Measurements from ENCODE around the gene YIPF1.
A peak's percentile ranks its signal among the peaks of the same experiment; 100 is the strongest.

YIPF1 gene

DNA sequence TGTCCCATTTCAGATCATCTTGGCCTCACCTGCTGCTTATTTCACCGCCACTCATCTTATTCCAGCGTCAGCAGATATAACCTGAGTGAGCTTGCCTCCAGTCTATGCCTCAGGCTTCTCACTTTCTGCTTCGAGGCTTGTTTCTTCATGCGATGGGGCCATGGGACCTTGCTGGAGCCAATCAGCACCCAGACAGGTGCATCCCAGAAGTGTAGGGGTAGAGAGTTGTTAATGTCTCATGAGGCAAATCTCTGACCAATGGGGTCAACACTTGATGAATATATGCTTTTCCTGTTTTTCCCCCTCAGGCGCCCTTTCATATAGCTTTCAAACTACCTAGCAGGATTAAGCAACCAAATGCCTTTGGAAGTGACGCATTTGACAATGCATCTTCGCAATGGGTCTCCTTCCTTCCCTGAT lies 935 bp upstream of the YIPF1 start:
- TF ChIP-seq ZBTB7A (IDR thresholded peaks at IDR 0.05; ENCODE audit: low read depth) = no peak
- TF ChIP-seq TAF1 (IDR thresholded peaks at IDR 0.05; ENCODE audit: low read depth) = no peak
- TF ChIP-seq, protein P1, sequence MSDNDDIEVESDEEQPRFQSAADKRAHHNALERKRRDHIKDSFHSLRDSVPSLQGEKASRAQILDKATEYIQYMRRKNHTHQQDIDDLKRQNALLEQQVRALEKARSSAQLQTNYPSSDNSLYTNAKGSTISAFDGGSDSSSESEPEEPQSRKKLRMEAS (IDR thresholded peaks at IDR 0.05) = no peak
- no peak for TF ChIP-seq FOXM1 (IDR thresholded peaks at IDR 0.05; ENCODE audit: borderline replicate concordance, low read depth)
- TF ChIP-seq TEAD4 (IDR thresholded peaks at IDR 0.05) = no peak
- TF ChIP-seq CREB1 (IDR thresholded peaks at IDR 0.05; ENCODE audit: low read depth) = no peak
- TF ChIP-seq CEBPB (IDR thresholded peaks at IDR 0.05) = no peak
- TF ChIP-seq EGR1 (IDR thresholded peaks at IDR 0.05) = no peak
- no peak for TF ChIP-seq TCF12 (IDR thresholded peaks at IDR 0.05; ENCODE audit: low read depth)
- no peak for TF ChIP-seq RAD21 (IDR thresholded peaks at IDR 0.05; ENCODE audit: low read depth)
- TF ChIP-seq, protein P2, sequence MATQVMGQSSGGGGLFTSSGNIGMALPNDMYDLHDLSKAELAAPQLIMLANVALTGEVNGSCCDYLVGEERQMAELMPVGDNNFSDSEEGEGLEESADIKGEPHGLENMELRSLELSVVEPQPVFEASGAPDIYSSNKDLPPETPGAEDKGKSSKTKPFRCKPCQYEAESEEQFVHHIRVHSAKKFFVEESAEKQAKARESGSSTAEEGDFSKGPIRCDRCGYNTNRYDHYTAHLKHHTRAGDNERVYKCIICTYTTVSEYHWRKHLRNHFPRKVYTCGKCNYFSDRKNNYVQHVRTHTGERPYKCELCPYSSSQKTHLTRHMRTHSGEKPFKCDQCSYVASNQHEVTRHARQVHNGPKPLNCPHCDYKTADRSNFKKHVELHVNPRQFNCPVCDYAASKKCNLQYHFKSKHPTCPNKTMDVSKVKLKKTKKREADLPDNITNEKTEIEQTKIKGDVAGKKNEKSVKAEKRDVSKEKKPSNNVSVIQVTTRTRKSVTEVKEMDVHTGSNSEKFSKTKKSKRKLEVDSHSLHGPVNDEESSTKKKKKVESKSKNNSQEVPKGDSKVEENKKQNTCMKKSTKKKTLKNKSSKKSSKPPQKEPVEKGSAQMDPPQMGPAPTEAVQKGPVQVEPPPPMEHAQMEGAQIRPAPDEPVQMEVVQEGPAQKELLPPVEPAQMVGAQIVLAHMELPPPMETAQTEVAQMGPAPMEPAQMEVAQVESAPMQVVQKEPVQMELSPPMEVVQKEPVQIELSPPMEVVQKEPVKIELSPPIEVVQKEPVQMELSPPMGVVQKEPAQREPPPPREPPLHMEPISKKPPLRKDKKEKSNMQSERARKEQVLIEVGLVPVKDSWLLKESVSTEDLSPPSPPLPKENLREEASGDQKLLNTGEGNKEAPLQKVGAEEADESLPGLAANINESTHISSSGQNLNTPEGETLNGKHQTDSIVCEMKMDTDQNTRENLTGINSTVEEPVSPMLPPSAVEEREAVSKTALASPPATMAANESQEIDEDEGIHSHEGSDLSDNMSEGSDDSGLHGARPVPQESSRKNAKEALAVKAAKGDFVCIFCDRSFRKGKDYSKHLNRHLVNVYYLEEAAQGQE (IDR thresholded peaks at IDR 0.05; ENCODE audit: low read depth) = no peak
- TF ChIP-seq, protein P3, sequence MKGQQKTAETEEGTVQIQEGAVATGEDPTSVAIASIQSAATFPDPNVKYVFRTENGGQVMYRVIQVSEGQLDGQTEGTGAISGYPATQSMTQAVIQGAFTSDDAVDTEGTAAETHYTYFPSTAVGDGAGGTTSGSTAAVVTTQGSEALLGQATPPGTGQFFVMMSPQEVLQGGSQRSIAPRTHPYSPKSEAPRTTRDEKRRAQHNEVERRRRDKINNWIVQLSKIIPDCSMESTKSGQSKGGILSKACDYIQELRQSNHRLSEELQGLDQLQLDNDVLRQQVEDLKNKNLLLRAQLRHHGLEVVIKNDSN (IDR thresholded peaks at IDR 0.05) = no peak
- TF ChIP-seq YY1 (IDR thresholded peaks at IDR 0.05; ENCODE audit: low read depth) = no peak
- TF ChIP-seq NFIC (IDR thresholded peaks at IDR 0.05) = no peak
- no peak for TF ChIP-seq EP300 (IDR thresholded peaks at IDR 0.05; ENCODE audit: borderline replicate concordance)

GRCh38 chr1:53888681-53889080 lies 916 bp downstream of the YIPF1 start:
- TF ChIP-seq NFIC (IDR thresholded peaks at IDR 0.05) (no peak), FOXM1 (IDR thresholded peaks at IDR 0.05; ENCODE audit: borderline replicate concordance, low read depth) (no peak), CREB1 (IDR thresholded peaks at IDR 0.05; ENCODE audit: low read depth) (no peak), TCF12 (IDR thresholded peaks at IDR 0.05; ENCODE audit: low read depth) (no peak), ZBTB7A (IDR thresholded peaks at IDR 0.05; ENCODE audit: low read depth) (no peak), EP300 (IDR thresholded peaks at IDR 0.05; ENCODE audit: borderline replicate concordance) (no peak), EGR1 (IDR thresholded peaks at IDR 0.05) (no peak), CEBPB (IDR thresholded peaks at IDR 0.05) (no peak), TAF1 (IDR thresholded peaks at IDR 0.05; ENCODE audit: low read depth) (no peak), YY1 (IDR thresholded peaks at IDR 0.05; ENCODE audit: low read depth) (no peak), RAD21 (IDR thresholded peaks at IDR 0.05; ENCODE audit: low read depth) (no peak), TEAD4 (IDR thresholded peaks at IDR 0.05) (no peak)
- TF ChIP-seq, protein P3 (IDR thresholded peaks at IDR 0.05) = no peak
- TF ChIP-seq, protein P1 (IDR thresholded peaks at IDR 0.05) = no peak
- TF ChIP-seq, protein P2 (IDR thresholded peaks at IDR 0.05; ENCODE audit: low read depth) = no peak

DNA sequence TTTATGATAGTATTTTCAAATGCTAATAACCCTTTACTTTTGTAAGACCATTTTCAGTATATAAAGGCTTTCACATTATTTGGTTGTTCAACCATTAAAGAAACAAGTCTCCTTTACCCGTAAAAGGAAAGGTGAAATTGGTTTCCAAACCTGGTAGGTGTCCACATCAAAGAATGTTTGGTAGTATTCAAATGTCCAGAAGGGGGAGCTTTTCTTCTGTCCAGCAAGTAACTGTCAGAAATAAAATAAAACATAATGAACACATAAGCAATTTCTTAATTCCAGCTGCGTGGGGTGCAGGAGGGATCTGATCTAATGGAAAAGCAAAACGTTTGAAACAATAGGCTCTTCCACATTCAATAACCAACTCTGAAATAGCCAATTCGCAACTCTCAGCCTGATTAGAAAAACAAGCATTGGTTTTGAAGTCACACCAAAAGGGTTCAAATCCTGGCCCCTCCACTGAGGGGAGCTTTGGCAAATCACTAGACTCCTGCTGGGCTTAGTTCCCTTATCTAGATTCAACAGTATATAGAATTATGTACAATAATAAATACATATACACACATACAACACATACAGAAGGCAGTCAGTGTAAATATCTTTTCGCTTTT lies 11.0 kb downstream of the YIPF1 start:
- TF ChIP-seq EP300 (IDR thresholded peaks at IDR 0.05; ENCODE audit: borderline replicate concordance) = no peak
- TF ChIP-seq FOXM1 (IDR thresholded peaks at IDR 0.05; ENCODE audit: borderline replicate concordance, low read depth) = no peak
- no peak for TF ChIP-seq TEAD4 (IDR thresholded peaks at IDR 0.05)
- TF ChIP-seq, protein P2 (IDR thresholded peaks at IDR 0.05; ENCODE audit: low read depth) = no peak
- TF ChIP-seq, protein P1 (IDR thresholded peaks at IDR 0.05) = no peak
- peak; percentile 58 for TF ChIP-seq RAD21 (IDR thresholded peaks at IDR 0.05; ENCODE audit: low read depth)
- TF ChIP-seq CEBPB (IDR thresholded peaks at IDR 0.05) = no peak
